HG03095 (cell line): ENCODE measurements around the gene COL5A1.

Source experiments
- ATAC-seq: cut with Tn5 transposase; IDR thresholded peaks from one replicate; pipeline ENCODE4 v1.9.1; 2021; ENCODE audit warnings: moderate library complexity; ENCODE audit not compliant: unreplicated experiment

COL5A1 gene

DNA sequence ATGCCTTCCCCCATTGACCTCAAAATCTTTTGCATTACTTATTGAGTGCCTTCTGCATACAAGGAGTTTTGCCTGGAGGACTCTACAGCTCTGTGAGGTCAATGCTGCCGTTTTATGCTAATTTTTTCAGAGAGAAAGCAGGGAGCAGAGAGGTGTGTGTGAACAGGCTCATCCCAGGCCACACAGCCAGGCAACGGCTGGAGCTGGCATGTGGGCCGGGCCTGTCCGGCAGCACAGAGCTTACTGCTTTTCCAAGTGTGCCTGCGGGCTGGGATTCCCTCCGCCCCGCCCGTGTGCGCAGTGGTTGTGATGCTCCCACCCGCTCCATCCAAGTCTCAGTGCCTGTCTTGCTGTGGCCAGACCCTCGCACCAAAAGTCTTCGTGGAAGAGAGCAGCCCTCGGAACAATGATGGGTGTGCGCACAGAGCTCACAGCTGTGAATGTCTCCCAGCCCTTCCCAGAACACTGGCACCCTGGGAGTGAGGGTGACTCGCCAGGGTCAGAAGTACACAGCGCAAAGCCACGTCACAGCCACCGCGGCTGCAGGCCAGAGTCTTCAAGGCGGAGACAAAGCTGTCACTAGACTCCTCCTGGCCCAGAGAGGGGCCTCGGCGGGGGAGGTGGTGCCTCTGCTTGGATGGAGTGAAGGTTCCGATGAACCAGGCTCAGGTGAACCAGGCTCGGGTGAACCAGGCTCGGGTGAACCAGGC lies 82.8 kb downstream of the COL5A1 start:
- ATAC-seq = no peak

DNA sequence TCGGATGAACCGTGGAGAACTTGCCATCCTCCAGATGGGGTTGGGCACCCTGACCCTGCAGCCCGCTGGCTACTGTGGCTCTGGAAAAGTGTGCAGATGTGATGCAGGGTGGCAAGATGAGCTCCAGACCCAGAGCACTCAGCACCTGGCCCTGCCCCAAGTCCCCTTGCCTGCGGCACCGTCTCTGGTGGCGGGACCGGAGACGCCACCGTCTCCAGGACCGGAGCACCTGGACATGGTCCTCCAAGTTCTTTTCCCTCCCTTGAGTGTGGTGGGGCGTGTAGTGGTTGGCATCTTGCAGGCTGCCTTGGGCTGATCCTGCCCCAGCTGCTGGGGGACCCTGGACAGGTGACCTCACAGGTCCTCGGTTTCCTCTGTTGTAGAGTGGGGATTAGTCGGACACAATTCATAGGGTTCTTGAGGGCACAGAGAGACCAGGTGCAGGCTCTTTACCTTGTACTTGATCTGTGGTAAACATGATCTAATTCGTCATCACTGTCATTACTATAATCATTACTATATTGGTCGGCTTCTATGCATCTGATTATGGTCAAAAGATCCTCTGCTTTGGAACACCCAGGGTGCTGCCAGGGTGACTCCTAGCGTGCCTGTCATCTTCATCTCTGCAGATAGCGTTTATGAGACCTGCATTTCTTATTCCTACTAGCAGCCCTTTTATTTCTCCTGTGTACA lies 83.5 kb downstream of the COL5A1 start:
- no peak for ATAC-seq

DNA sequence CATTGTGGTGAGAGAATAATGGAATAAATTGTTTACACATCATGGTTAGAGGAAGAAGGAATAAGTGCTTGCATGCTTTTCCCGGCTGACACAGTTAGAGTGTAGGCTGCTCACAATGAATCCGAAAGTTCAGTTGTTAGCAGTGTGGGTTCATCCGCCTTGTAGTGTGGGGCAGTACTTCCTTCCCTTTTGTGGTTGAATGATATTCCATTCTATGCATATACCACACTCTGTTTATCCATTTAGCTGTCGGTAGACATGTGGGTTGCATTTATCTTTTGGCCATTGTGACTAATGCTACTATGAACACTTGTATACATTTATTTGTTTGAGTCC lies 84.0 kb downstream of the COL5A1 start:
- no peak for ATAC-seq

DNA sequence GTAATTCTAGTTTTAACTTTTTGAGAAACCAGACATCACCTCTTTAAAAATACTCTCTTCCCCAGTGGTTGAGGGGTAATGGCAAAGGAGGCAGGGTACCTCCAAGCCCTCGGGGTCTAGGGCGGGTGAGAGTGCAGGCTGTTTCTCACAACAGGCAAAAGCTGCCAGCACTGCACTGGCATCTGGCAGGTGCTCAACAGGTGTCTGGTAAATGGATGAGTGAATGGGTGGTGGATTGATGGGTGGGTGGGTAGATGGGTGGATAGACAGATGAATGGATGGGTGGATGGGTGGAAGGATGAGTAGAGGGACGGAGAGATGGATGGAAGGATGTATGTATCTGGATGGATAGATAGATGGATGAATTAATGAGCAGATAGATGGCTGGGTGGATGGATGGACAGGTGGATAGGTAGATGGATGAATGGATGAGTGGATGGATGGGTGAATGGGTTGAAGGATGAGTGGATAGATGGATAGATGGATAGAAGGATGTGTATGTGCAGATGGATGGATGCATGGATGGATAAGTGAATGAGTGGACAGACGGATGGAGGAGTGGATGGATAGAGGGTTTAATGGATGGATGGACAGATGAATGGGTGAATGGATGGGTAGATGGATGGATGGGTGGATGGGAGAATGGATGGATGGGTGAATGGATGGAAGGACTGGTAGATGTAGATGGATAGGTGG lies 84.6 kb downstream of the COL5A1 start:
- ATAC-seq = no peak

DNA sequence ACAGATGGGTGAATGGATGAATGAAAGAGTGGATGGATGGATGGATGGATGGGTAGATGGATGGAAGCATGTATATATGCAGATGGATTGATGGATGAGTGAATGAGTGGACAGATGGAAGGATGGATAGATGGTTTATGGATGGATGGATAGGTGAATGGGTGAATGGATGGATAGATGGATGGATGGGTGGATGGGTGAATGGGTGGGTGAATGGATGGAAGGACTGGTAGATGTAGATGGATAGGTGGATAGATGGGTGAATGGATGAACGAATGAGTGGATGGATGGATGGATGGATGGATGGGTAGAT lies 85.1 kb downstream of the COL5A1 start:
- ATAC-seq = no peak

DNA sequence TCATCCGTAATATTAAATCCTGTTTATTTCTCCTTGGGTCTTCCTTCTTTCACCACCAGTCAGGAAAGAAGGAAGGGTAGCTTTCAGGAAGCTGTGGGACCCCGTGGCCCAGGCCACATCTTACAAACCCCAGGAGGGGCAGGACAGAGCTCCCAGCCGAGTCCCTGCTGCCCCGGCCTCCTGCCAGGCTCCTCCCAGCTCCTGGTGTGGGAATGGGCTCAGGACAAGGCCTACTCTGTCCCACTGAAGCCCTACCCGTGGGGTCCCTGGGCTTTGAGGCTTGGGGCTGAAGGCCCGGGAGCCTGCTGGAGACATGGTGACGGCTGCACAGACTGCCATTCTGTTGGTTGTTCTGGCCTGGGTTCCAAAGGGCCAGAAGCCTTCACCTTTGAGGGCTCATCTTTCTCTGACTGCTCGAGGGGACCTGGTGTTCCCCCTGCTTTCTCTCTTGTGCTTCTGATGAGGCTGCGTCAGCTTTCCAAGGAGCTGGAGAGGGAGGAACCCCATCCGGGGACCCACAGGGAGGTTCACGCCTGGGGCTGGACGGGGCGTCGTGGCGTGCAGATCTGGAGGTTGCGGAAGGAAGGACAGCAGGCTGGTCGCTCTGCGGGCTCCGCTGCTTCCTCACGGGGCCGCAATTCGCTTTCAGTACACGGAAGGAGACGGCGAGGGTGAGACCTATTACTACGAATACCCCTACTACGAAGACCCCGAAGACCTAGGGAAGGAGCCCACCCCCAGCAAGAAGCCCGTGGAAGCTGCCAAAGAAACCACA lies 86.6 kb downstream of the COL5A1 start:
- ATAC-seq = no peak

DNA sequence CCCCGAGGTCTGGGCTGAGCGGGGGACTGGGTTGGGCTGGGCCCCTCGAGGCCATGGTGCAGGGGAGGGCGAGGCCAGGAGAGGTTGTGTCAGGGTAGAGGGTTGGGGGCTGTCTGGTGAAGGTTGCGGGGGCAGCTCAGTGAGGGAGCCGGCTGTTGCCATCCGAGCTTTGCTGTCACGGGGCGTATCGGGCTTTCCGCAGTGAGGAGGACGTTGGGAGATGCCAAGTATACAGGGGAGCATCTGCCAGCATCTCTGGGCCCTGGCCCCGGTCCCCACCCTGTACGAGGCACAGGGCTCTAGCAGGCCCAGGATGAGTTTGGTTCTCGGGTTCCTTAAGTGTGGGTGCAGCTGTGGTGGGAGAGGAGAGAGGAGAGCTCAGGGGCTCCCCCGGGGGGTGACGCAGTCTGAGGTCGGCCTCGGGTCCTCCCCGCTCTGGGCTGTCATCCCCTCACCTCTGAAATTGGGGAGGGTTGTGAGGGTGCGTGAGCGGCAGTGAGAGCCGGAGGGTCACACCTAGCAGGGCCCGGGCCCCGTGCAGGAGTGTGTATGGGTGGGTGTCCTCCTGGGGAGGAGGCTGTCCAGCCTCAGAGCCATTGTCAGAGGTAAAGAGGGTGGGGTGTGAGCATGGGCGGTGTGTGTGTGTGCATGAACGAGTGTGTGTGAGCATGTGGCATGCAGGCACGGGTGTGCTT lies 87.3 kb downstream of the COL5A1 start:
- no peak for ATAC-seq

DNA sequence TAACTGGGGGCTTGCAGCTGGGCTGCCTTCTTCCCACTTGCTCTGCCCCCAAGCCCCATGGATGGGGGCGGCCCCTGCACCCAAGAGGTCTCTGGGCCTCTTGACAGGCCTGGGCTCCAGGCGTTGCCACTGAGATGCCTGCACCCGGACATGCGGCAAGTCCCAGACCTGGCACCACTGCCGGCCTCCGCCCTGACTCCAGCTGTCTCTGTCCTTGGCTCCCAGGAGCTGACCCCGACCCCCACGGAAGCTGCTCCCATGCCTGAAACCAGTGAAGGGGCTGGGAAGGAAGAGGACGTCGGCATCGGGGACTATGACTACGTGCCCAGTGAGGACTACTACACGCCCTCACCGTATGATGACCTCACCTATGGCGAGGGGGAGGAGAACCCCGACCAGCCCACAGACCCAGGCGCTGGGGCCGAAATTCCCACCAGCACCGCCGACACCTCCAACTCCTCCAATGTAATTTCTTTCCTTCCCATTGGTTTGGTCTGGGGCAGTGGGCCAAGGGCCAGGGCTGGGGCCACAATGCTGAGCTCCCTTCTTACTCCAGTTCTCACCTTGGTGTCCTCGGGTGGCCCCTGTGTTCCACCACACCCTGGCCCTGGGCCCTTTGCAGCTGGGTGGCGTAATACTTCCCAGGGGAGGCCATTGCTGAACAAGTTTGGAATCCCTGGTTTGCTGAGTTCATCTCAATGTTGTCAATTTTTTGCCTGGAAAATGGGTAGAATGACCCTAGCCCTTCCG lies 88.6 kb downstream of the COL5A1 start:
- no peak for ATAC-seq

DNA sequence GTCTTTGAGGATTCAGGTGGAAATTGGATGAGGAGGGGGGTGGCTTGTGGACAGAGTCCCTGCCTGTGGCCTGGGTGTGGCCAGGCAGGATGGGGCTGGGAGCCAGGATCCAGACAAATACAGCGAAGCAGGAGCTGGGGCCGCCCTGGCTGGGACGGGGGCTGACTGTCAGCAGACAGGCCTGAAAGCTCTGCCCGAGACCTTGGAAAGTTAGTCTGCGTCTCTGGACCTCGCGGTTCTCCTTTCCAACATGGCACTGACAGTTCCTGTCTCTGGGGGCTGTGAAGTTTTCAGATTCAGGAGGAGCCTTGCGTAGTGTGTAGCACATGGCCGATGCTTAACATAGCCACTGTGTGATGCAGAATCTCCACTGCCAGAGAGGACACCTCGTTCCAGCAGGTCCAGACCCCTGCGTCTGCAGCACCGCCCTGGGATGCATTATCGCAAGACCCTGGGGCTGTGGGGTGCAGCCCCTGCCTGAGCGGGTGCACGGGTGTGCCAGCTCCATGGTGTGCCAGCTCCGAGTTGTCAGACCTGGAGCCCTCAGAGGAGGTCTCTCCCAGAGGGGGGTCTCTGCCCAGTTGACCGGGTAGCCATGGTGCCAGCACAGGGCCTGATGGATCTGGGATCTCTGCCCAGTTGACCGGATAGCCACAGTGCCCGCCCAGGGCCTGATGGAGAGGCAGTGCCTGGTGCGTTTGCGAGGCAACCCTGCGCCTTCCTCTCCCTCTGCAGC lies 89.3 kb downstream of the COL5A1 start:
- no peak for ATAC-seq

DNA sequence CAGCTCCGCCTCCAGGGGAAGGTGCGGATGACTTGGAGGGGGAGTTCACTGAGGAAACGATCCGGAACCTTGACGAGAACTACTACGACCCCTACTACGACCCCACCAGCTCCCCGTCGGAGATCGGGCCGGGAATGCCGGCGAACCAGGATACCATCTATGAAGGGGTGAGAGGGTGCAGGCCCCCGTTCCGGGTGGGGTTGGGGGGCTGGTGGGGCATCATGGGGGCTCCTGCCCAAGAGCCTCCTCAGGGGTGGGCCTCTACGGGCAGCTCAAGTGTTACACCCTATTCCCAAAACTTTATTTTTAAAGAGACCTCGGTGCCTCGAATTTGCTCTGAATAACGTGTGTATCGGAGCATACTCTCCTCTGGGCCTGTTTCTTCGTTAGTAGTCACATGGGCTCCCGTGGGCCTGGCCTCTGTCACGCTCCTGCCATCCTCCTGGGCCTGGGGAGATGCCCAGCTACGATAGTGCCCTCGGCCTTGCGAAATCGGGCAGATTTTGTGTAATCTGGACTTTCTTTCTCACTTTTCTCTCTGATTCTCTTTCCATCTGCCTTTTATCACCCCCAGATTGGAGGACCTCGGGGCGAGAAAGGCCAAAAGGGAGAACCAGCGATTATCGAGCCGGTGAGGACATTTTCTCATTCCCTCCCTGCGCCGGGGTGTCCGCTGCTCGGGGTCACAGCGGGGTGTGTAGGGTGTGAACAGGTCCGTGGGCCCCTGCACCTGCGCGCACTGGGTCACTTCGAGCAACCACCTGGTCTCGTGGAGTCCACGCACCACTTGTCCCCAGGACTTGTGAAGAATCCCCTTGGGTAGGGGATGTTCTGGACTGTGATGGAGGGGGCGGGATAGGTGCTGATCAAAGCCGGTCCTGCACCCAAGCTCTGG lies 90.1 kb downstream of the COL5A1 start:
- no peak for ATAC-seq

DNA sequence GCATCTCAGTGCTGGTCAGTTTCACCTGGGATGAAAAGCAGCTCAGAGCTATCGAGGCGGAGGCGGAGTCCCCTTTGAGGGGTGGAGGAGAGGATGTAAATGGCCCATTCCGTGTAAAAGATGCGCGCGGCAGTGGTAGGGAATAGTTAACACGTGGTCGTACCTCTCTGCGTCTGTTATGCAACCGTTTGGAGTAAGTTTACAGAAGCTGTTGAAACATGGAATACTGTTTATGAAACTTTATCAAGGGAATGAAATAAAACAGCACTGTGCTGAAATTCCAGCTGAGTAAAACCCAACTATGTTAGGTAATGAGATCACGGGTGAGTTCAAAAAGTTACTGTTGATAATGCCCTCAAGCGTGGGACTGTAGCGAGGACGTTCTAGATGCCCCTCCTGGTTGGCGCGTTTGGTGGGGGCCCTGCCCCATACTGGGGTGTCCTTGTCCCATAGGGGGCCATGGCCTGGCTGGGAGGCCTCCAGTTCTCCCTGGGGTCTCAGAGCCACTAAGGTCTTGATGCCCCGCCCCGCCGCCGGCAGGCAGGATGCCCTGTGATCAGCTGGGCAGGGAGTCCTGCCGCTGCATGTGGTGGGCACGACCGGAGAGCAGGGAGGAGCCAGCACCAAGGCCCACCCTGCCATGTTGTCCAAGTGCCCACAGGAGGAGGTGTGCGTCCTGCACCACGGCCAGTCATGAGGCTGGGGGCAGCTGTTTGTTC lies 90.9 kb downstream of the COL5A1 start:
- ATAC-seq = no peak

DNA sequence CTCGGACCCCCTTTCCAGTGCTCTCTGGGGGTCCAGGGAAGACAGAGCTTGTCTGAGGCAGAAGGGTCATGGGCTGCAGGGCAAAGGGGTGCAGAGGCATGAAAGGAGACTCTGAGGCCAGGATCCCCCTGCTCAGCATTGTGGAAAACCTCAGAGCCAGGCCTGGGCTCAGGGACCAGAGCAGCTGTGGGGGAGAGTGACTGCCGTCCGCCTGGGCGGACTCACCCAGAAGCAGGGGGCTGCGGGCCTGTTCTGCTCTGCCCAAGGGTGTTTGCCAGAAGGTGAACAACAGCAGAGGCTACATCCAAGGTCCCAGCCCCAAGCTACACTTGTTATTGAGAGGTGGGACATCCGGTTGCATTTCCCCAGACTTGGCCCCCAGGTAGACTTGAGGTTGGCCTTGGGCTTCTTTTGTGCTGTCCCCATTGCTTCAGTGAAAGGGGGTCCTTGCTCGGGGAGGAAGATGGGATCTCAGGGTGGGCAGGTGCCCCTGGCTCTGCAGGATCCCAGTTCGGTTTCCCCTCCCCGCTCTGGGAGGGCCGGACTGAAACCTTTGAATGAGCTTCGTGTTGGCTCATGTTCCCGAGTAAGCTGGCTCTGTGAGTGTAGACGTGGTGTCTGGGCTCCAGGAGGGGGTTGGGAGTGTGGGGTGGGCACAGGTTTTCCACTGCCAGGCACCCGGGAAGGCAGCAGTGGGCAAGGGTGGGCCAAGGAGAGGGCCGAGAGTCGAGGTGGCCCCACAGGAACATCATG lies 92.1 kb downstream of the COL5A1 start:
- no peak for ATAC-seq

DNA sequence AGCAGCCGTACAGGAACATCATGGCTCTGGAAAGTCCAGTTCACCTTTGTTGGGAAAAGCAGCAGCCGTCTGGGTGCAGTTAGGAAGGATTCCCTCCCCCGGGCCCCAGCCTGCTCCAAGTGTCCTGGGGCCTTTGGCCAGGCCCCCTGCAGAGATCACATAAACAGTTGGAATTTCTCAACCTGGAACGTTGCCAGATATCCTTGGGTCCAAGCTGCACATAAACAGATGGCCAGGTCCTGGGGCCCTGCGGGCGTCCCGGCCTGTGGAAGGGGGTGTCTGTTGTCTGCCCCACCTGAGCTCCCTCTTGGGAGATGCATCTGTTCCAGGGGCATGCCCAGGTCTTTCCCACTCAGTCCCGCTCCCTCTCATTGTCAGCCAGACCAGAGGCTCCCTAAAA lies 92.7 kb downstream of the COL5A1 start:
- ATAC-seq = no peak

DNA sequence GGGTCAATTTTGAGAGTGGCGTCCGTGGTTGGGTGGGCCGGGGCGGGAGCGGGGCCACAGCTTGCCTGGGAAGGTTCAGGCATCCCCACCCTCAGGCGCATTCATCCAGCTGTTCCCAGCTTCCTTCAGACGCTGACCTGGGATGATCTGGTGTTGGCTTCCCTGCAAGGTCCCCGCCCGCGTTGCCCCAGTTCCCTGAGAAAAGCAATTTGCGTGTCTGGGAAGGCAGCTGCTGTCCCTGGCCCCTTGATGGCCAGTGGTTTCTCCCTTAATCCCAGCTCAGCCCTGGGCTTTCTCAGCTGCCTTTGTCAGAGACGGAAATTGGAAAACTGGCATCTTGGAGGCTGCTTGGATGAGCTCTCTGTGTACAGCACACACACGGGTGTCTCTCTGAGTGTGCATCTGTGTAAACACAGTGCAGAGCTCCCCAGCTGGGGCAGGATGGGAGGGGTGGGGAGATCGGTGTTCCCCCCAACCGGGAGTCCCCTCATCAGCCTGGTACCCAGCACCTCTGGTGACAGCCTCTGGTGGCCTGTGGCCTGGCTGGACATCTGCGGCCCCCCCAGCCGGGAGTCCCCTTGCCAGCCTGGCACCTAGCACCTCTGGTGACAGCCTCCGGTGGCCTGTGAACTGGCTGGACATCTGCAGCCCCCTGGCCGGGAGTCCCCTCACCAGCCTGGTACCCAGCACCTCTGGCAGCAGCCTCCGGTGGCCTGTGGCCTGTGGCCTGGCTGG lies 94.0 kb downstream of the COL5A1 start:
- no peak for ATAC-seq

DNA sequence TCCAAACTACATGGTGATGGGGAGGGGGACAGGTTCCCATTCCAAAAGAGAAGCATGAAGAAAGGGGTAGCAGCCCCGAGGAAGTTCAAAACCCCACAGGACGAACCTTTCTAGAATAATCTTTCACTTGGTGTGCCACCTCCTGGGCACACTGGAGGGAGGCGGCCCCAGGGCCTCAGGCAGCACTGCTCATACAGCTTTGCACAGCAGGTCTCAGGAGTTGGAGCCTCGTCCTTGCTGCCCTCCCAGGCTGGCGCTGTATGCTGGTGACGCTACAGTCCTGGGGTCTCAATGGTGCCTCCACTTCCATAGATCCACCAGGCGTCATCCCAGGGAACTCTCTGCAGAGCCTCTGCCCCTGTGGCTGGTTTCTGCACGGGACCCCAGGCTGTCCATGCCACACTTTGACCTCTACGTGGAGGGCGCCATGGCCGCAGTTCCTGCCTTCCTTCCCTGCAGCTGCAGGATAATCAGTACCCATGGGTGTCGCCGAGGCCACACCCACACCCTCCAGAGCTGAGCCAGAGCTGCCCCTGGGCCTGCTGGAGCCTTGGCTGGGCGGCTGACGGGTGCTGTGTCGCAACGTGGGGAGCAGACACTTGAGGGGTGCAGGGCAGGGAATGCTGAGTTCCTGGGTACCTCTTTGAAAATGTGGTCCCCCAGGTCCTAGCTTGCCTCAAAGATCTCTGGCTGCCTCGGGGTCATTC lies 95.3 kb downstream of the COL5A1 start:
- ATAC-seq = no peak
